Activated effector memory CD4-positive, alpha-beta T cell treated with anti-CD3 and anti-CD28 coated beads, Interleukin-2, amount 50 U/mL, for 16 hours (primary cell): ENCODE measurements around the gene SPG7.

Source experiments
- DNase-seq: peaks from one replicate; pipeline ENCODE4 v3.0.0-alpha.2; 2020

The SPG7 gene

GRCh38 chr16:89602952-89603590 lies 94.9 kb downstream of the SPG7 start:
- DNase-seq: no peak

DNA sequence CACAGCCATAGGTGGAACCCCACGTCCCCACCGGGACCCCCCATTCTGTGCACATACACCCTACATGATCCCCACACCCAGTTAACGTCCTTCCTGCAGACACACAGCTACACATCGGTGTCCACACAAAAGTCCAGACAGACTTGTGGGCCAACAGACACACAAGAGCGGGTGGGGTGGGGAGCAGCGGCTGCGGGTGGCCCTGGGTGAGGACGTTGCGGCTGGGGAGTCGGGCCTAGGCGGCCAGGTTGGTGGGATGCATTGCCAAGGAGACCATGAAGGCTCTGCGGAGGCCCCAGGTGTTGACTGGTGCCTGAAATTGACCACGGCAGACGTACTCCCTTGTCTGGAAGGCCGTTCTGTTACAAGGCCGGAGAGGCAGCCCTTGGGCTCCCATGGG lies 96.6 kb downstream of the SPG7 start:
- DNase-seq: no peak

DNA sequence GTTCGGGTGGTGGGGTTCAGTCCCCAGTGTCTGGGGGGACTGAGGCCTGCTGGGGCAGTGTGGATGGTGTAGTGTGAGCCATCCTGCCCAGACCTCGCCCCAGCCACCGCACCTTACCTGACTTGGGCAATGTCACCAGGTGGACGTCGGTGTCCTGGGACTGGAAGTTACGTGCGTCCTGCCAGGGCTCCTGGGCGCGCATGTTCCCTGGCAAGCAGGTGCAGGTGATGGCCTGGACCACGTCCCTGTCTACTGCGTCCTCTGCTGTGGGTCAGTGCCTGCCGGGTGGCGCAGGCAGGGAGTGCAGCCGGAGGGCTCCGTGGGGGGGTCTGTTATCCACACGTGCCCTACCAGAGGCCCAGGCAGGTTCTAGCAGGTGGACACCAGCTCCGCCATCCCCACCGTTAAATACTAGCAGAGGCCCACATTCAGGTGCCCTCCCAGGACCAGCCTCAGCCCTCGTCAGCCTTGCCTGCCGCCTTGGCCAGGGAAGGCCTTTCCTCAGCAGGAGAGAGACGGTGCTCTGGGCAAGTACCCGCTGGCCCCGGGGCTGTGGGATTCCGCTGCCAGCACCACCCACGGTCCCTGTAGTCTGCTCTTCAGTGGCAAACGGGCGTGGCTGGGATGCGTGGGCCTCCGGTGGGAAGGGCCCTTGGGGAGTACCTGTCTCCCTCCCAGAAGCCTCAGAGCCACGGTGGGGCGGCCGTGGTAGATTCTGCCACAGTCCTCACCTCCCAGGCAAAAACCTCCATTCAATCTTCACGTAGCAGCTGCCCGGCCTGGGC lies 97.2 kb downstream of the SPG7 start:
- no peak for DNase-seq

DNA sequence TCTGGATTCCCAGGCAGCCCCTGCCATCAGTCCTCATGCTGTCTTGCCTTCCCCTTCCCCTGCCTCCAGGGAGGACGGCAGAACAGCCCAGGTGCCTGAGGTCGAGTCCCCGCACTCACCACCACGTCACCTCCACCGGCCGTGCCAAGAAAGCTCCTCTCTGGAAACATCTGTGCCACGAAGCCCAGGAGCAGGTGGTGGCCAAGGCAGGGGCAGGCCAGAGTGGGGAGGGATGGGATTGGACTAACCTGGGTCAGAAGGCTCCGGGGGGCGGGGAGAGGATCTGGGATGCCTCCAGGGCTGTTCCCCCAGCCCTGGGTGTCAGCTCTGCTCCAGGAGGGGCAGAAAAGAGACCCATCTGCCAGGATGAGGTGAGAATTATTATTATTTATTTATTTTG lies 97.8 kb downstream of the SPG7 start:
- DNase-seq: no peak
